Measurements from ENCODE around the gene BMPR1B.

GRCh38 chr4:94721310-94721709 lies 36.4 kb upstream of the BMPR1B start:
- TF ChIP-seq CTCF (IDR thresholded peaks at IDR 0.05; ENCODE audit: low read depth, low read length, missing input control) (no peak), REST (IDR thresholded peaks at IDR 0.05) (no peak), TAF1 (conservative IDR thresholded peaks at IDR 0.05) (no peak), GABPA (IDR thresholded peaks at IDR 0.05 in 1 of 2, conservative IDR thresholded peaks at IDR 0.05 in 1 of 2) (no peak), RXRA (IDR thresholded peaks at IDR 0.05) (no peak), YY1 (IDR thresholded peaks at IDR 0.05) (no peak), ATF3 (IDR thresholded peaks at IDR 0.05) (no peak), JUND (IDR thresholded peaks at IDR 0.05) (no peak), MAX (IDR thresholded peaks at IDR 0.05) (no peak)

Measured in liver (tissue), 3 donors.